GM18858 (cell line): Measurements from ENCODE around the gene KLF11.

Experiments used
- ATAC-seq: cut with Tn5 transposase; IDR thresholded peaks from one replicate; pipeline ENCODE4 v1.9.1; 2021; ENCODE audit not compliant: unreplicated experiment

KLF11 gene

DNA sequence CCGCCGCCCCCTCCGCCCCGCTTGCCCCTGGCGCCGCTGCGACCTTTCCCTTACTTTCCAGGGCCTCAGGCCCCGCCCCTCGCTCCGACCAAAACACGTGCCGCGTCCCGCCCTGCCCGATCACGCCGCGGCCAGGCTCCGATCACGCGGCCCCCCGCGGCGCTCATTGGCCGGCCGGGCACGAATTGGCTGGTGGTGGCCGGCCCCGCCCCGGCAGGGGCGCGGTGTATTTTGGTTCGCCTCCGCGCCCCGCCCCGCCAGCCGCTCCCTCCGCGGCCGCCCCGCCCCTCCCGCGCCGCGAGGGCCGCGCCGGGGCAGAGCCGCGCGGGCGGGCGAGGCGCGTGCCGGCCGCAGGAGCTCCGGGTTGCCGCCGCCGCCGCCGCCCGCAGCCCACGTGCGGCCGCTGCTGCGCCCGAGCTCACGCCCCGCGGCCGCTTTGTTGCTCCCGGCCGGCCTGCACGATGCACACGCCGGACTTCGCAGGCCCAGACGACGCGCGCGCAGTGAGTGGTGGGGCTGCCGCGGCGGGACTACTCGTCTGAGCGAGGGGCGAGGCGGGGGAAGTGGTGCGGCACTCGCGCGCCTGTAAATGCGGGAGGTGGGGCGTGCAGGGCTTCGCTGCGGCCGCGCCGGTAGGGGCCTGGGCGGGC lies at the start of gene KLF11:
Gene KLF11 (plus strand): TSS at position 295 of the 650 bp plus-strand sequence. CDS start 167 bp downstream, at position 462.
- ATAC-seq = peak; percentile 43

DNA sequence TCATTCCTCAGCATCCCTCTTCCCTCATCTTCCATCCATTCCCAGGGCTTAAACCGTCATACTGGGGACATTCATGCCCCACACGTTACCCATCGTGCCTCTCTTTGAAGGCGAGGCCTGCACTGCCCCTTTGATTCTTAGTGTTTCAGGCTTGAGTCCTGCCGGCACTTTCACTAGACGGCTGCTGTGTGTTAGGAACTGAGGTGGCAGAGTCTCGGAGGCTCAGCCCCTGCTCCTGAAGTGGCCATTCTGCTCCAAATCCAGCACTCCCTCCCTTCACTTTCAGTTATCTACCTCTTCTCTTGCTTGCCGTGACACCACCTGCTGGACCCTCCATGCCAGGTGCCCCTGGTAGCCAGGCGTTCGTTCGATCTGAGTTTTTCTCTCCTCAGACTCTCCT lies 48.9 kb upstream of the KLF11 start:
- no peak for ATAC-seq

DNA sequence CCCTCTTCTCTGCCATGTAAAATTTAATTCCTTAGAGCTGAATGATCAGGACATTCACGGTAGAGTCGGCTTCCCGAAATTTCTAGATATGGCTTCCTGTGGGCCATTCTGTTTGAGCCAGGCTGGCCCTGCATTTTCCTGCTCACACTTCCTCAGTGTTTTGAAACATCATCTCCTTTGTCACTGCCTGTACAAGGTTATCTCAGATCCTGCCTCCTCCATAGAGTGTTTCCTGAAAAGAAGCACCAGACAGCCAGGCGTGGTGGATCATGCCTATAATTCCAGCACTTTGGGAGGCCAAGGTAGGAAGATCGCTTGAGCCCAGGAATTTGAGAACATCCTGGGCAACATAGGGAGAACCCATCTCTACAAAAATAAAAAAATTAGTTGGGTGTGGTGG lies 48.3 kb upstream of the KLF11 start:
- ATAC-seq = no peak

DNA sequence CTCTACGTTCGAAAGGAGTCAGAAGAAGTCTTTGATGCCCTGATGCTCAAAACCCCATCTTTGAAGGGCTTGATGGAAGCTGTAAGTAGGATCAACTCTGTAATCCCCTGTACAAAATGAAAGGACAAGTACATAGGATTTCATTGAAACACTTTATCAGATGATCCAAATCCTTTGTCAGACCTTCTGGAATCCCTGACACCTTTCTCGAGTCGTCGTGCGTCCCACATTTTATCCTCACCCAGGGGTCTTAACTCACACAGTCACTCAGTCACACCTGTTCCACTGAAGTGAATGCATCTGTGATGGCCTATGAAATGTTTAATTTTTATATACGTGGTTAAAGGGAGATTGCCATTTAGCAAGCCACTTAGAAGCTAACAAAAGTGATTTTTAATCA lies 47.0 kb upstream of the KLF11 start:
- ATAC-seq = no peak

DNA sequence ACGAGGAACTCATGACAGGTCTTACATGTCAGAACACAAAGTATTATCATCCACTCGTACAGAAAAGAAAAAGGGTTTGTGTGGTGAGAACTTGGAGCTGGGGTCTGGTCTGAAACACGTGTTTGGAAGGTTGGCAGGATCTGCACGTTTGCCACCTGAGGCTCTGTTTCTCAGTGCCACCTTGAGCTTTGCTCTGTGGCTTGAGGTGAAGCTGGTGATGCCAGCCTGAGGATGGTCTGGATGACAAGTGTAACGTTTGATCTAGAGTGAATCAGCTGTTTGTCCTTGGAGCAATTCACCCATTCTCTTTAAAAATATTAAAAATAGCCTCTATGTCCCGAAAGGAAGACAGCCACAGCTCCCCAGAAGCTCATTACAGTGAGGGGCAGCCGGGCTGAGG lies 45.4 kb upstream of the KLF11 start:
- ATAC-seq = no peak

DNA sequence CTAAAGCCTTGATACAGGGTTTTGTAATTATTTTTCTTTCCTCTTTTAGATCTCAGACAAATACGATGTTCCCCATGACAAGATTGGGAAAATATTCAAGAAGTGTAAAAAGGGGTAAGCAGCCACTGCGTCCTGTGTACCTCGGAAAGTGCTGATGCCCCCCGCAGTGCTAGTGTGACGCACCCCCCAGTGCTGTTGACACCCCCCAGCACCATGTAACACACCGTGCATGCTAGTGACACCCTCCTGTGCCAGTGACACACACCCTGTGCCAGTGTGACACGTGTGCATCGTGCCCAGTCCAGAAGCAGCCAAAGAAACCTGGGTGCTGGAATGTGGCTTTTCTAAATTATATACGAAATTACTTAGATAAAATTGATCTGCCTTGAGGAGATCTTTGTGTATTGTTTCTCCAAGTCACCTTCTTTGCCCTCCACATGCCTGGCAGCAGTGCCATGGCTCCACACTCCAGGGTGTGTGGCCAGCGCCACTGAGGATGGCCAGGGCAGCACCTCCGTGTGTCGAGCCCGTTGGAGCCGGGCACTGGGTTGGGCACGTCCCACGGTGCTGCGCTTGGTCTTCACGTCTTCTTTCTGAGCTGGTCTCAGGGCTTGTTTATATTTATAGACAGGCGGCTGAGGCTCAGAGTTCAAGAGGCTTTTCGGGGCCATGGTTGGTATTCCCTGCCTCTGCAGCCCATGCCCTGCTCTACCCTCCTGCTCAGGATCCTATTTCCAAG lies 44.3 kb upstream of the KLF11 start:
- no peak for ATAC-seq

DNA sequence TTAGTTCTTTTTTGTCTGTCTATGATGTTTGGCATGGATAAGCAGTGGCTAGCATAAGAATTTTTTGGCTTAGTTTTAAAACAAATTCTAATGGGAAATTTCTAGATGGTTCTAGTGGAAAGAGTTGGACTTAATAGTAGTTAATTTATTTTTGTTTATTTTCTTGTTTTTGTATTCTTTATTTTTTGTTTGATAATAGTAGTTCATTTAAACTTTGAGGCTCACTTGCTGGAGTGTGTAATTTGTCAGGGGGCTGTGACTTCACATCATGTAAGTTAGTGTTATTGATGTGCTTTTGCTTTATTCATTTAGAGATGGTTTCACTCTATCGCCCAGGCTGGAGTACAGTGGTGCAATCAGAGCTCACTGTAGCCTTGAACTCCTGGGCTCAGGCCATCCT lies 43.7 kb upstream of the KLF11 start:
- no peak for ATAC-seq

DNA sequence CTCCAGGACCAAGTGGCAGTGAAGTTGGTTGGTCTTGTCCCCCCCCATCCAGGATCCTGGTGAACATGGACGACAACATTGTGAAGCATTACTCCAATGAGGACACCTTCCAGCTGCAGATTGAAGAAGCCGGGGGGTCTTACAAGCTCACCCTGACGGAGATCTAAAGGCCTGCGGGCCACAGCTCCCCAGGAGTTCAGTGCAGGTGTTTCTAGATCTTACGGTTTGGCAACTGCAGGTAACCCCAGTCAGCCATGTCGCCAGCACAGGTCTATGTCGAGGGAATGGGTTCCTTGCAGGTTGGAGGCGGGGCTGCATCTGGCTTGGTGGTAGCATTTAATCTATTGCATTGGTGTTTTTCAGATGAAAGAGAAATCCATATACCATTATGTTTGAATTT lies 42.8 kb upstream of the KLF11 start:
- no peak for ATAC-seq

DNA sequence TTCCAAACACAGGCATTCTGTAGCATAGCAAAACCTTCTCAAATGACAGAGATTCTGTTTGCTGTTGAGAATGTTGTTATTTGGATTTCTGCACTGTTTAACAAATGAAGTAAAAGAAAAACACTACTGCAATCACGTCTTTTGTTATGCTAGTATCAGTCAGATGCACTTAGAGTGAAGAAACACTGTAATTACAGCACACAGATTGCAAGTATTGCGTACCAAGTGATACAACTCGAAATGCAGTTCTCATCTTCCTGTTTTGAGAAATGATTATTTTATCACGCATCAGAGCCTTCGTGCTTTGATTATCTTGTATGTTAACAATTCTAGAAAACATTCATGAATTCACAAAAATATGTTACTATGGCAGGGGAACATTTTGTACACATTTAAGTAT lies 41.8 kb upstream of the KLF11 start:
- ATAC-seq = no peak

DNA sequence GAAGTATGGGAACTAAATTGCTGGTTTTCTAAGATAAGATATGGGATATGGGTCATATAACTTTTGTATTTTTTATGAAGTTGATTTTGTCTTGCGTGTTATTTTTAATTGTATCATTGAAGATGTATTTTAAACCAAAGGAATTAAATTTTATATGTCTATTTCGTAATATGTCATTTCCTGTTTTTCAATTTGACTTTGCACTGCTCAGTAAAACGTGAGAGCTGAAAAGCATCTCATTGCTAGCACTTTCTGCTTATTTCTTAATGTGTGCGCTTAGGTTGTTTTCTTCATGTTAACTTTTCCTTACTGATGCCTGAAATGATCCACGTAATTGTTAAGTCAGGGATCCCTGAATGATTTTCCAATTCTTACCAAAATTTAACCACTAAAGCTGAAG lies 41.2 kb upstream of the KLF11 start:
- ATAC-seq = no peak

DNA sequence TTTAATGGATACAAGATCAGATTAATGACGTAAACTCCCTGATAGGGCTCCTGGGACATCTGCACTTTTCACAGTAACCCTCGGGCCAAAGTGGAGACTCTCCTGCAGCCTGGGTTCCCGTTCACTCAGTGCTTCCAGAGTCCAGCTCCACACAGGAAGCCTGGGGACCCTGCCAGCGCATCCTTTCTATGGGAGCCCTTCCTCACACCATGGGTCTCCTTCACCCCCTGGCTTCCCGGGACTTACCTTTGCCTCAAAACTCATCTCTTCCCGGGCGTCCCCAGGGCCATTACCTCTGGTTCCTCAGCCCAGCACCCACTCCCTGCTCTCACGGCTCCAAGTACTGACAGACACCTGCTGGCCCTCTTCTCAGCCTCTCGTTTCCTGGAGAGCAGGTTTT lies 40.7 kb upstream of the KLF11 start:
- ATAC-seq = no peak

DNA sequence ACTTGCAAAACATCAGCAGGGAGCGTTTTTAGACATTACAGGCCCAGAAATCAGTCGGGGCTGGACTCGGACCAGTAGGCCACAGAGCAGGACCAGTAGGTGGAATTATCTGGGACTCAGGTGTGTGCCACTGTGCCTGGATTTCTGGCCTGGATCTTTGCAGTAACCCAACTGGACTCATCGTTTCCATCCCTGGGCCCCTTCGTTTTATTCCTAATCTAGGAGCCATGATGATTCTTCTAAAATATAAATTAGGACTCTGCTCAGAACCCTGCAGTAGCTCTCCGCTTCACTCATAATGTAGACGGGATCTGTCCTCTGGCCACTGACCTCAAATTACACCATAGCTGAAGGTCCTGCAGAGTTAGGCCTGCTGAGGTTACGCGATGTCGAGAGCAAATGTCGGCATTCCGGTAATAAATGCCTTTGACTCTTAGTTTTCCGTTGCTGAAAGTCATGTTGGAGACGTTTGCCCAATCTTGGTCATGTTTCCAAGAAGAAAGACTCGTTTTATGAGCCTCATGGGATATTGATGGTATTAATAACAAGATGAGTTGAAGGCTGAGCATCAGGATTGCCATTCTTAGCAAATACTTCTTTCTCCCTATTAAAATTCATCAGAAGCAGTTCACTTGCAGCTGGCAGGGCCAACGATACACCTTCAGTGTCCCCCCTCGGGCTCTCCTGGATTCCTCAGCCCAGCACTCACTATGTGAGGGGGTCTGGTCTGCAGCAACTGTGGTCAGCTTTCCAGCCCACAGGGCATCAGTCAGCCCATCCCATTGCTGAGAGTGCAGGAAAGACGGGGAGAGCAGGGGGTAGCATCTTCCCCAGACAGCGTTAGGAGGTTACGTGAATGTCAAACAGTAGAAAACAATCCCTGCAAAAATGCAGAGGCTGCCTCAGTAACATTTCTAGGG lies 39.9 kb upstream of the KLF11 start:
- no peak for ATAC-seq

DNA sequence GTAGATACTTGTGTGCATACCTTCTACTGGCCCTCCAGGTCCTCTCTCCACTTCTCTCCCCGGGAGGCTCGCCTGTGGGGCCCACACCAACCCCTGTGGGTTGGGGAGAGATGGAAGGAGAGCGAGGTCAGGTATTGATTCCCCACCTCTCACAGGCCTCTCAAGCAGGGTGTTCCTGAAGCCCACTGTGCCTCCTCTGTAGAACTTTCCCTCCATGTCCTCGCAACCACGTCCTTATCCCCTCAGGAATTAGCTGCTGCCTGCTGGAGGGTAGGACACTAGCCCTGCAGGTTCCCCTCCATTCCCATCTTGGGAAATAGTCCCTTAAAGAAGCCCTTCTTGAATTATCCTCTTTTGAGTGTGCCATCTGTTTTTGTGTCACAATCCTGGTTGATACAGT lies 38.9 kb upstream of the KLF11 start:
- ATAC-seq = no peak

DNA sequence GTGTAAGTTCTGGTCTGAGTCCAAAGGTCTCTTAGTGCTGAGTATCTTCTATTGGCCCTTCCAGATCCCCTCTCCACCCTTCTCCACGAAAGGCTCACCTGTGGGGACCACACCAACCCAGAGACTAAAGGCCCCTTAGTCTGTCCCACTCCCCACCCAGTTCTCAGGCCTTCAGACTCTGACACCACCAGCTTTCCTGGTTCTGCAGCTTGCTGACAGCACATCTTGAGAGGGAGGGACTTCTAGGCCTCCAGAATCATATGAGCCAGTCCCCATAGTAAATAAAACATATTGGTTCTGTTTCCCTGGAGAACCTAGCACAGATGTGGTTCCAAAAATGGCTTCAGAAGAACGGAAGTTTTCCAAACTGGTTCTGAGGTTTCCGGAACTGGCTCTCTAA lies 38.5 kb upstream of the KLF11 start:
- ATAC-seq = no peak

DNA sequence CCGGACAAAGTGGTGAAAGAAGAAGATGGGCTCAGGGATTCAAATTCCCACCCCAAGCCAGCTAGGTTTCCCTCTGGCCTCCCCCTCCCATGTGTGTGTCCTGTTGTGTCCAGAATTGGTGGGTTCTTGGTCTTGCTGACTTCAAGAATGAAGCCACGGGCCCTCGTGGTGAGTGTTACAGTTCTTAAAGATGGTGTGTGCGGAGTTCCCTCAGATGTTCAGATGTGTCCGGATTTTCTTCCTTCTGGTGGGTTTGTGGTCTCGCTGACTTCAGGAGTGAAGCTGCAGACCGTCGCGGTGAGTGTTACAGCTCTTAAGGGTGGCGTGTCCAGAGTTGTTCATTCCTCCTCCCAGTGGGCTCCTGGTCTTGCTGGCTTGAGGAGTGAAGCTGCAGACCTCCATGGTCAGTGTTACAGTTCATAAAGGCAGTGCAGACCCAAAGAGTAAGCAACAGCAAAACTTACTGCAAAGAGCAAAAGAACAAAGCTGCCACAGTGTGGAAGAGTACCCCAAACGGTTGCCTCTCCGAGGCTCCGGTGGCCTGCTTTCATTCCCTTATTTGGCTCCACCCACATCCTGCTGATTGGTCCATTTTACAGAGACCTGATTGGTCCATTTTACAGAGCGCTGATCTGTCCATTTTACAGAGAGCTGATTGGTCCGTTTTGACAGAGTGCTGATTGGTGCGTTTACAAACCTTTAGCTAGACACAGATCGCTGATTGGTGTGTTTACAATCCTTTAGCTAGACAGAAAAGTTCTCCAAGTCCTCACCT lies 37.7 kb upstream of the KLF11 start:
- no peak for ATAC-seq

DNA sequence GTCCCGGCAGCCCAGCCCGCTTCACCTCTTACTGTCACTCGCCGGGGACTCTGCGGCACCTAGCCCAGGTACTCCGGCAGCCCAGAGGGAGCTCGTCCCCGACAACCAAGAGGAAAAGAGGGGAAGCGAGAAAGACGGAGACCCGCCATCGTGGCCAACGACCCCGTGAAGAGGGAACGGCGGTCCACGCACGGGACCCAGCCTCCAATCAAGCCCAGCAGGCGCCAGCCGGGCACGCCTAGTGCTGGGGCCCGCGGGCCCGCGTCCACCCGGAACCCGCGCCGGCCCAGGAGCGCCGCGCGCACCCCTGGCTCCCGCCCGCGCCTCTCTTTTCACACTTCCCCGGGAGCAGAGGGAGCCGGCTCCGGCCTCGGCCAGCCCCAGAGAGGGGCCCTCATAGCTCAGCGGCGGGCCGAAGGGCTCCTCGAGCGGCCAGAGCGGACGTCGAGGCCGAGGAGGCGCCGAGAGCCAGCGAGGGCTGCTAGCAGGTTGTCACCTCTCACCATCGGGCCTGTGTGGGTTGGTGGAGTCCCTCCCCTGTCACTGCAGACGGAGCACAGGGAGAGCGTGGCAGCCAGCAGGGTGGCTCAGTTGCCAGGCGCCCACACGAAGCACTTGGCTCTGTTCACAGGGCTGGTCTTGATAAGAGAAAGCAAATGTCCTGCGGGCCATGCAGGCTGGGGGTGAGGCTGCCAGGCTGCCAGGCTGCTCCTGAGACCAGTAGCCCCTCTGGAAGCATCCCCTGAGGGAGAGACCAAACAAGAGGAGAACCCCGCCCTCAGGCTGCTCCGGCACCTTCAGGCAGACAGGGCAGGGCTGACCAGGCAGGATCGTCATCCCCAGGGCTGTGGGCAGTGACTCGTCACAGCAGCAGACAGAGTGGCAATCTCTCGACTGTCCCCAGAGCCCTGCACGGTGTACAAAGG lies 36.9 kb upstream of the KLF11 start:
- ATAC-seq = no peak

DNA sequence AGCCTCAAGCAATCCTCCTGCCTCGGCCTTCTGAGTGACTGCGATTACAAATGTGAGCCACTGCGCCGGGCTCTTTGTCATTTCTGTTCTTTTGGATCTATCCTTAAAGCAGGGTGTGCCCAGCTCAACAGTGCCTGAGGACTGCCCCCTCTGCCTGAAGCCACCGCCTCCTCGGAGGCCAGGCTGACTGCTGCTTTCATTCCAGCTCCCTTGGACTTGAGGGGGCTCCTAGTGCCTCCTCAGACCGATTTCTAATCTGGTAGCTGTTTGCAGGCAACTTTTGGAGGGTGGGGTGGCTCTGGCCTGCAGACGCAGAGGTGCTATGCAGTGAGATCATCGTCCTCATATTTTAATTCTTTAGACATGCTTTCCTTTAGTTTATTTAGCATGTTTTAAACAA lies 35.9 kb upstream of the KLF11 start:
- no peak for ATAC-seq

DNA sequence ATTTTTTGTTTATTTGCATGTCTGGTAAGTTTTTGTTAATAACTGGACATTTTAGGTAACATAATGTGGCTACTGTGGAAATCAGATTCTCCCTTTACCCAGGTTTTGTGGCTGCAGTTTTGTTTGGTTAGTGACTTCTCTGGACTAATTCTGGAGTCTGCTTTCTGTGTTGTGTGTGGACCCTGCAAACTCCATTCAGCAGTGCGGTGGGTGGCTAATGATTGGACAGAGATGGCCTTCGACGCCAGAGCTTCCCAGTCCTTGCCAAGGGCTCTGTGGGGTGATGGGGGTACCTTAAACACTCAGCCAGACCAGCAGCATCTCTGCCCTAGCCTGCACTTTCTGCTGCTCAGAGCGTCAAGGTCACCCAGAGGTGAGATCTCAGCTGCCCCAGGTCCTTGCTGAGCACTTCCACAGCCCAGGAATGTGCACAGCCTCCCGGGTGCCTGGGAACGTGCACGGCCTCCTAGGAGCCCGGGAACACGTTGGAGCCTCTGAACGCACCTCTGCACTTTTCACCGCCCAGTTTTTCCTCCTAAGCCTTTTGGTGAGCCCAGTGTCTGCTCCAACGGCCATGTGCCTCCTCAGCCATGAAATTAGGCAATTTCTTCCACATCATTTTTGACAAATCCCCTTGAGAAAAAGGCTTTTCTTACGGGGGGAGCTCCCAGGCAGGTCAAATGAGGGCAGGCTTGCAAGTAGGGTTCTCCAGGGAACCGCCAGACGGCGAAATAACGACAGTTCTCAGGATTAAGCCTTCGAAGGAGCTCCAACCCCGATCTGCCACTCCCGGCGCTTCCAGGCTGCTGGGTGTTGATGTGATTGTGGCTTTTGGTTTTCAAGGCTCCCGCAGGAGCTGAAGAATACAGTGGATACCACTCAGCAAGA lies 35.2 kb upstream of the KLF11 start:
- ATAC-seq = no peak

DNA sequence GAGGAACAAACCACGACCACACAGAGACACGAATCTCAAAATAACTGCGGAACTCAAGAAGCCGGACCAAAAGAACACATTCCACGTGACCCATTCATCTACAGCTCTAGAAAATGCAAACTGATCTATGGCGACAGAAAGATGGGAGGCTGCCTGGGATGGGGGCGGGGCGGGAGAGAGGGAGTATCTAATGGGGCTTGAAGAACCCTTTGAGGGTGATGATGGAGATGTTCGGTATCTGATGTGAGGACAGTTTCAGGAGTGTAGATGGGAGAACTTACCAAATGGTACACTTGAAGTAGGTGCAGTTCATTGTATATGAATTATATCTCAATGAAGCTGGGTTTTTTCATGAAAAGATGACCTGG lies 34.6 kb upstream of the KLF11 start:
- ATAC-seq = no peak
